IMR-90 (cell line): Measurements from ENCODE around the gene NAA35.

Source experiments
- BHLHE40 ChIP-seq: fragments of 150-350 bp; IDR thresholded peaks from 2 replicates; pipeline ENCODE4 v1.6.1; 2016; ENCODE audit warnings: mild to moderate bottlenecking, low read depth, low read length
- CEBPB ChIP-seq: IDR thresholded peaks from 2 replicates; pipeline ENCODE4 v1.6.1; 2012; ENCODE audit warnings: low read depth, low read length, improper control_type of control experiment
- CHD1 ChIP-seq: IDR thresholded peaks from 2 replicates; pipeline ENCODE4 v1.6.1; 2012; ENCODE audit warnings: low read depth, low read length, improper control_type of control experiment
- FOS ChIP-seq: fragments of 150-350 bp; IDR thresholded peaks from 2 replicates; pipeline ENCODE4 v1.6.1; 2016; ENCODE audit warnings: low read depth, low read length
- MAFK ChIP-seq: IDR thresholded peaks from 2 replicates; pipeline ENCODE4 v1.6.1; 2012; ENCODE audit warnings: low read depth, low read length, improper control_type of control experiment
- MAZ ChIP-seq: IDR thresholded peaks from 2 replicates; pipeline ENCODE4 v1.6.1; 2012; ENCODE audit warnings: low read depth, mild to moderate bottlenecking, low read length, improper control_type of control experiment, moderate library complexity, borderline replicate concordance
- MXI1 ChIP-seq: IDR thresholded peaks from 2 replicates; pipeline ENCODE4 v1.6.1; 2012; ENCODE audit warnings: low read depth, mild to moderate bottlenecking, low read length, moderate library complexity, borderline replicate concordance
- NFE2L2 ChIP-seq: fragments of 150-350 bp; IDR thresholded peaks from 2 replicates; pipeline ENCODE4 v1.6.1; 2016; ENCODE audit warnings: low read depth, mild to moderate bottlenecking, low read length
- POLR2A ChIP-seq: IDR thresholded peaks from 2 replicates; pipeline ENCODE4 v1.6.1; 2012; ENCODE audit warnings: mild to moderate bottlenecking, low read depth, low read length
- RAD21 ChIP-seq: IDR thresholded peaks from 2 replicates; pipeline ENCODE4 v1.6.1; 2012; ENCODE audit warnings: low read length, improper control_type of control experiment
- TF ChIP-seq, protein P1 (sequence below): conservative IDR thresholded peaks from 2 replicates; pipeline ENCODE4 v1.5.1; 2012; ENCODE audit warnings: mild to moderate bottlenecking, low read depth, low read length, improper control_type of control experiment
- TF ChIP-seq, protein P2 (sequence below): fragments of 150-350 bp; IDR thresholded peaks from 2 replicates; pipeline ENCODE4 v1.6.1; 2017; ENCODE audit warnings: mild to moderate bottlenecking, antibody characterized with exemption, low read length, low read depth

DNA sequence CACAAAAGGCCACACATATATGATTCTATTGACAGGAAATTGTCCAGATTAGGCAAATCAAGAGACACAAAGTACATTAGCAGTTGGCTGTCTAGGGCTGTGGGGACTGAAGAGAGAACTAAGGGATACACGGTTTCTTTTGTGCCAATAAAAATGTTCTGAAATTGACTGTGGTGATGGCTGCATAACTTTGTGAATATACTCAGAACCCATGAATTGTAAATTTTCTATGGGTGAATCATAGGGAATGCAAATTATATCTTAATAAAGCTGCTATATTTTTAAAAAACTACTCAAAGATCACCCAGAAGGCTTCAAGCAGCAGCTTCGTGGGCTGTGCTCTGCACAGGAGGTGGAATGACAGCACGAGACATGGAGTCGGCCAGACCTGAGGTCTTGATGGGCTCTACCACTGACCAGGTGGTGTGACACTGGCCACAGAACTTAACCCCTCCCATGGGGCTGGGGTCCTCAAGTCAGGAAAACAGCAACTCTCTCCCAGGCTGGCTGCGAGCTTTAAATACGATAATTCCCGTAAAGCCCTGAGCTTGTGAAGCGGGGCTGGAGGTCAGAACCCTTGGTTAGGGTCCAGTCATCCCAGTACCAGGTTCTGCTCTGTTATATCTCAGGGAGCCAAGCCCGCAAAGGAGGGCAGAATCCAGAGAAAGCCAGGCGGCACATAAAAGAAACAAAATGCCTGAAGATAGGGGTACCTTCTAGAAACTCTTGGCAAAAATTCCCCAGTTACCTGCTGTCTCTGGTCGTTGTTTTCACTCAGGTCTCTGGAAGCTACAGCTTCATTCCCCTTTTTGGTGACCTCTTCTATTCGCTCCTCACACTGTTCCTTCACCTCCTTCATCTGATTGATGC, 99.3 kb downstream of the NAA35 start:
- no peak for TF ChIP-seq FOS
- TF ChIP-seq, protein P1, sequence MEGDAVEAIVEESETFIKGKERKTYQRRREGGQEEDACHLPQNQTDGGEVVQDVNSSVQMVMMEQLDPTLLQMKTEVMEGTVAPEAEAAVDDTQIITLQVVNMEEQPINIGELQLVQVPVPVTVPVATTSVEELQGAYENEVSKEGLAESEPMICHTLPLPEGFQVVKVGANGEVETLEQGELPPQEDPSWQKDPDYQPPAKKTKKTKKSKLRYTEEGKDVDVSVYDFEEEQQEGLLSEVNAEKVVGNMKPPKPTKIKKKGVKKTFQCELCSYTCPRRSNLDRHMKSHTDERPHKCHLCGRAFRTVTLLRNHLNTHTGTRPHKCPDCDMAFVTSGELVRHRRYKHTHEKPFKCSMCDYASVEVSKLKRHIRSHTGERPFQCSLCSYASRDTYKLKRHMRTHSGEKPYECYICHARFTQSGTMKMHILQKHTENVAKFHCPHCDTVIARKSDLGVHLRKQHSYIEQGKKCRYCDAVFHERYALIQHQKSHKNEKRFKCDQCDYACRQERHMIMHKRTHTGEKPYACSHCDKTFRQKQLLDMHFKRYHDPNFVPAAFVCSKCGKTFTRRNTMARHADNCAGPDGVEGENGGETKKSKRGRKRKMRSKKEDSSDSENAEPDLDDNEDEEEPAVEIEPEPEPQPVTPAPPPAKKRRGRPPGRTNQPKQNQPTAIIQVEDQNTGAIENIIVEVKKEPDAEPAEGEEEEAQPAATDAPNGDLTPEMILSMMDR: no peak
- TF ChIP-seq MXI1: no peak
- TF ChIP-seq POLR2A: no peak
- no peak for TF ChIP-seq MAZ
- no peak for TF ChIP-seq MAFK
- TF ChIP-seq CEBPB: no peak
- no peak for TF ChIP-seq NFE2L2
- no peak for TF ChIP-seq CHD1
- TF ChIP-seq, protein P2, sequence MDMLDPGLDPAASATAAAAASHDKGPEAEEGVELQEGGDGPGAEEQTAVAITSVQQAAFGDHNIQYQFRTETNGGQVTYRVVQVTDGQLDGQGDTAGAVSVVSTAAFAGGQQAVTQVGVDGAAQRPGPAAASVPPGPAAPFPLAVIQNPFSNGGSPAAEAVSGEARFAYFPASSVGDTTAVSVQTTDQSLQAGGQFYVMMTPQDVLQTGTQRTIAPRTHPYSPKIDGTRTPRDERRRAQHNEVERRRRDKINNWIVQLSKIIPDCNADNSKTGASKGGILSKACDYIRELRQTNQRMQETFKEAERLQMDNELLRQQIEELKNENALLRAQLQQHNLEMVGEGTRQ: no peak
- no peak for TF ChIP-seq RAD21
- TF ChIP-seq BHLHE40: no peak
